MCF 10A (cell line): ENCODE measurements around the gene MCC. TPM values are rescaled to one million over a fixed set of nuclear protein-coding genes. Genes with fewer than 3 reads are reported as not detected.

ENCODE experiments used
- BruUV-seq: library from RNA; stranded (reverse); fragments of 400-500 nt; replicated peaks from 2 replicates; lab custom pipeline; 2021; lab: Mats Ljungman, UMichigan
- CTCF ChIA-PET: fragments of 300-600 bp; sonication (Branson Sonifier 250); formaldehyde crosslinking; extraction: SDS; loops from one replicate; lab custom pipeline; 2021; ENCODE audit warnings: antibody characterized with exemption, inconsistent platforms; lab: Yijun Ruan, JAX
- POLR2A ChIA-PET: fragments of 300-600, 350-650 bp; sonication (Branson Sonifier 250); formaldehyde crosslinking; extraction: SDS; loops from one replicate; lab custom pipeline; 2020; ENCODE audit warnings: antibody characterized with exemption, inconsistent platforms; lab: Yijun Ruan, JAX
- DNase-seq: peaks from one replicate; pipeline ENCODE4 v3.0.0-alpha.2; 2018; ENCODE audit not compliant: unreplicated experiment
- H3K27ac Mint-ChIP-seq: one replicate; pipeline ENCODE4 v1.8.0; 2022; ENCODE audit warnings: mild to moderate bottlenecking, low read depth, mixed read lengths; ENCODE audit not compliant: unreplicated experiment
- H3K27me3 Mint-ChIP-seq: one replicate; pipeline ENCODE4 v1.8.0; 2022; ENCODE audit warnings: mixed read lengths; ENCODE audit not compliant: insufficient read depth, unreplicated experiment
- H3K36me3 Mint-ChIP-seq: one replicate; pipeline ENCODE4 v1.8.0; 2022; ENCODE audit warnings: mild to moderate bottlenecking, moderate library complexity, mixed read lengths; ENCODE audit not compliant: insufficient read depth, unreplicated experiment
- H3K4me1 Mint-ChIP-seq: one replicate; pipeline ENCODE4 v1.8.0; 2022; ENCODE audit warnings: mixed read lengths; ENCODE audit not compliant: insufficient read depth, unreplicated experiment
- H3K4me3 Mint-ChIP-seq: one replicate; pipeline ENCODE4 v1.8.0; 2022; ENCODE audit warnings: mild to moderate bottlenecking, moderate library complexity, mixed read lengths; ENCODE audit not compliant: unreplicated experiment
- H3K9me3 Mint-ChIP-seq: one replicate; pipeline ENCODE4 v1.8.0; 2022; ENCODE audit warnings: mixed read lengths; ENCODE audit not compliant: unreplicated experiment
- intact Hi-C: fragments of 100-400 bp; cut with micrococcal nuclease; formaldehyde crosslinking; loops from 2 replicates; pipeline ENCODE4 v1.14.1; 2022
- total RNA-seq: library from RNA; stranded (reverse); gene quantifications from 2 replicates; pipeline ENCODE4 v1.2.3, GENCODE V29; 2022
- TF ChIP-seq, protein P1 (sequence below): fragments of 200-600 bp; IDR thresholded peaks from one replicate; pipeline ENCODE4 v1.8.0; 2022; ENCODE audit warnings: antibody characterized with exemption, mild to moderate bottlenecking; ENCODE audit not compliant: unreplicated experiment

The MCC gene
- total RNA-seq, 1 experiment from 2014 or later, result 25.3 TPM

DNA sequence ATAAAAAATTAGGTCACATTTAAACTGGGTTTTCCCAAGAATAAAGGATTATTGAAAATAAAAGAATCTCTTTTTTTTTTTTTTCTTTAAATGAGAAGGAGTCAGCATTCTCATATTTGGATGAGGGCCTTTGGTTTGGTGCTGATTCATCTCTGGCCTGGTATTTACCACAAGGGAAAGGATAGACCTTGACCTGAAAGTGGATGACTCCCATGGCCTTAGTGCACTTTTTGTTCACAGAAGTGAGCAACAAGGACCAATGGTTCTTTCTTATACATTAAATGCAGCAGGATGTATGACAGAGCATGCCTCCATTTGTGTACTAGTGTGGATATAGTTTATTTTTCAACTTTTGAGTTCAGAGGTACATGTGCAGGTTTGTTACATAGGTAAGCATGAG lies 32.2 kb upstream of the MCC start:
- H3K27me3 Mint-ChIP-seq, result no peaks in the 10 kb centered on the region
- no TSS peak for BruUV-seq
- CTCF ChIA-PET, result interaction anchor here (1.8 kb wide), 1 partner anchor 139 kb away, joined by 5 read pairs; no protein-coding TSS in a partner anchor

DNA sequence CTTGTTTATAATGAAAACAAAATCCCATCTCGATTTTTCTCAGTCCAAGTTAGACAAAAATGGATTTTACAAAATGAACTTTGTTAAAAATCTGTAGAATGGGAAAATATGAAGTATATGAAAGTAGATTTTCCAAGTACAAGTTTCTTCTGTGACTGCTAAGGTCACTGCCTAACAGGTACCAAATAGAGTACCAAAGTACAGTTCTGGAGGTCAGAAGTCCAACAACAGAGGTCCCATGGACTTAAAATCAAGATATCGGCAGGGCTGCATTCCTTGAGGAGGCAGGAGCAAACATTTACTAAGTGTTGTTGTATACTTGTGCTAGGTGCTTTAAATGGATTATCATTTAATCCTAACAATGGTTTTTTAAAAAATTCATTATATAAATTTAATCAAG lies 31.2 kb upstream of the MCC start:
- no peak overlapping the region for H3K4me3 Mint-ChIP-seq
- peaks cover 32% of the 10 kb centered on the region for H3K4me1 Mint-ChIP-seq
- H3K27ac Mint-ChIP-seq, result no peak overlapping the region
- POLR2A ChIA-PET, result no interaction called here
- no peaks in the 10 kb centered on the region for H3K27me3 Mint-ChIP-seq
- peaks cover 24% of the 10 kb centered on the region for H3K36me3 Mint-ChIP-seq
- H3K9me3 Mint-ChIP-seq, result no peaks in the 10 kb centered on the region
- no TSS peak for BruUV-seq
- intact Hi-C loops, result no loop called here
- no peak for DNase-seq
- CTCF ChIA-PET, result interaction anchor here (0.6 kb wide), 1 partner anchor 183 kb away, joined by 3 read pairs; no protein-coding TSS in a partner anchor
- TF ChIP-seq, protein P1, sequence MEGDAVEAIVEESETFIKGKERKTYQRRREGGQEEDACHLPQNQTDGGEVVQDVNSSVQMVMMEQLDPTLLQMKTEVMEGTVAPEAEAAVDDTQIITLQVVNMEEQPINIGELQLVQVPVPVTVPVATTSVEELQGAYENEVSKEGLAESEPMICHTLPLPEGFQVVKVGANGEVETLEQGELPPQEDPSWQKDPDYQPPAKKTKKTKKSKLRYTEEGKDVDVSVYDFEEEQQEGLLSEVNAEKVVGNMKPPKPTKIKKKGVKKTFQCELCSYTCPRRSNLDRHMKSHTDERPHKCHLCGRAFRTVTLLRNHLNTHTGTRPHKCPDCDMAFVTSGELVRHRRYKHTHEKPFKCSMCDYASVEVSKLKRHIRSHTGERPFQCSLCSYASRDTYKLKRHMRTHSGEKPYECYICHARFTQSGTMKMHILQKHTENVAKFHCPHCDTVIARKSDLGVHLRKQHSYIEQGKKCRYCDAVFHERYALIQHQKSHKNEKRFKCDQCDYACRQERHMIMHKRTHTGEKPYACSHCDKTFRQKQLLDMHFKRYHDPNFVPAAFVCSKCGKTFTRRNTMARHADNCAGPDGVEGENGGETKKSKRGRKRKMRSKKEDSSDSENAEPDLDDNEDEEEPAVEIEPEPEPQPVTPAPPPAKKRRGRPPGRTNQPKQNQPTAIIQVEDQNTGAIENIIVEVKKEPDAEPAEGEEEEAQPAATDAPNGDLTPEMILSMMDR, result no peak

More for the DNA sequence above, 32.2 kb upstream of the MCC start:
- Mint-ChIP-seq H3K4me1 (peaks cover 23% of the 10 kb centered on the region), H3K4me3 (no peak overlapping the region), H3K27ac (no peak overlapping the region), H3K36me3 (peaks cover 24% of the 10 kb centered on the region), H3K9me3 (no peaks in the 10 kb centered on the region)
- POLR2A ChIA-PET, result no interaction called here
- intact Hi-C loops, result no loop called here
- peak; percentile 20 for DNase-seq
- TF ChIP-seq, protein P1, result no peak

DNA sequence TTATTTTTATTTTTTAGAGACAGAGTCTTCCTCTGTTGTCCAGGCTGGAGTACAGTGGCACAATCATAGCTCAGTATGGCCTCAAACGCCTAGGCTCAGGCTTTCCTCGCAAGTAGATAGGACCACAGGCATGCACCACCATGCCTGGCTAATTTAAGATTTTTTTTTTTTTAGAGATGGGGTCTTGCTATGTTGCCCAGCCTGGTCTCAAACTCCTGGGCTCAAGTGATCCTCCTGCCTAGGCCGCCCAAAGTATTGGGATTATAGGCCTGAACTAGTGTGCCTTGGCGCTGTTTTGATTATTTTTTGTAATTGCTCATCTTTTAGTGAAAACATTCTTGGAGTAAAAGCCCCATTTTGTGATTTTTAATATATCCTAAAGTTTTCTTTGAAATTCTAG lies 30.6 kb upstream of the MCC start:
- Mint-ChIP-seq H3K9me3 (no peaks in the 10 kb centered on the region), H3K27me3 (no peaks in the 10 kb centered on the region), H3K27ac (no peak overlapping the region), H3K4me3 (no peak overlapping the region), H3K4me1 (peaks cover 35% of the 10 kb centered on the region), H3K36me3 (peaks cover 24% of the 10 kb centered on the region)
- intact Hi-C loops, result no loop called here
- no peak for DNase-seq
- ChIA-PET POLR2A (interaction anchor here (0.7 kb wide), 1 partner anchor 1224 kb away, joined by 3 read pairs; no protein-coding TSS in a partner anchor), CTCF (interaction anchor here (0.7 kb wide), 2 partner anchors 130 to 181 kb away, joined by 4 to 6 read pairs; no protein-coding TSS in a partner anchor)
- no TSS peak for BruUV-seq
- TF ChIP-seq, protein P1, result no peak

- intact Hi-C loops, result loop anchor here (1.0 to 5.0 kb wide), 5 partner anchors 92 to 962 kb away; partner anchors contain the start of gene DCP2
- POLR2A ChIA-PET, result interaction anchor here (0.5 to 5.2 kb wide), 9 partner anchors 9 to 538 kb away, joined by 3 to 37 read pairs (median 7); partner anchors contain the start of genes DCP2 and MCC
Observed at GRCh38 chr5:113514289-113514635, 26.0 kb upstream of the MCC start.

More at GRCh38 chr5:113514289-113514635, 26.0 kb upstream of the MCC start:
- peak overlapping the region; percentile 89 for H3K4me3 Mint-ChIP-seq
- no TSS peak for BruUV-seq
- no peaks in the 10 kb centered on the region for H3K27me3 Mint-ChIP-seq
- TF ChIP-seq, protein P1, result no peak
- peaks cover 40% of the 10 kb centered on the region for H3K4me1 Mint-ChIP-seq
- no peaks in the 10 kb centered on the region for H3K9me3 Mint-ChIP-seq
- peak overlapping the region; percentile 91 for H3K27ac Mint-ChIP-seq
- no peak for DNase-seq
- H3K36me3 Mint-ChIP-seq, result peaks cover 15% of the 10 kb centered on the region
- CTCF ChIA-PET, result interaction anchor here (0.6 to 9.0 kb wide), 9 partner anchors 17 to 593 kb away, joined by 3 to 109 read pairs (median 5); partner anchors contain the start of gene REEP5
